ENCODE results near the gene SLC29A4. TPM values are rescaled to one million over a fixed set of nuclear protein-coding genes. Genes with fewer than 3 reads are reported as not detected.
"Not testable (repeated sequence)": the region's sequence is repeated elsewhere in the genome, so short reads cannot be mapped to it uniquely, and the experiment has no call there.

Gene SLC29A4
- polyA plus RNA-seq, 3 donors = 0.21 to 0.29 (median 0.26) TPM

- peak overlapping the region in 1 of 2 donors; percentile 27 for H3K4me3 Mint-ChIP-seq
- intact Hi-C loops (cut with micrococcal nuclease) = no loop called here
- no peak overlapping the region for H3K9ac ChIP-seq (ENCODE audit: insufficient read depth, low read length, poor library complexity, severe bottlenecking)
Observed at GRCh38 chr7:5248201-5248885, 34.4 kb upstream of the SLC29A4 start.

DNA sequence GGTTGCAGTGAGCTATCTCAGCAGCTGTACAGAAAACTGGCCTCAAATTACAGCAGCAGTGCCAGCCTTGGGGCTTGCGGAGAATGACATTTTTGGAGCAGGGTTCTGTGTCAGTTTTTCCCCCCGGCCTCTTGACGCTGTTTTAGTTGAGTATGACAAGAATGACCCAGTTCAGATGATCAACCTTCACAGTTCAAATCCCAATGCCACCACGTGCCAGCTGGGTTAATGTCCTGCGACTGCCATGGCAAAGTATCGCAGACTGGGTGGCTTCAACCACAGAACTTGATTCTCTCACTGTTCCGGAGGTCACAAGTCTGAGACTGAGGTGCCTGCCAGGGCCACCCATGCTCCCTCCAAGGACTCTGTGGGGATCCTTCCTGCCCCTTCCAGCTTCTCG, 32.0 kb upstream of the SLC29A4 start:
- H3K36me3 ChIP-seq (replicated peaks in 1 of 2; ENCODE audit: control insufficient read depth in 1 of 2, insufficient read depth in 2 of 2, low read length in 2 of 2); H3K27ac ChIP-seq (ENCODE audit: low read depth in 1 of 2, low read length in 2 of 2); H3K4me2 ChIP-seq (replicated peaks; ENCODE audit: extremely low read depth, low read length, poor library complexity, severe bottlenecking); H2AFZ ChIP-seq (ENCODE audit: insufficient read depth, low read depth, low read length, poor library complexity, severe bottlenecking); H3K9ac ChIP-seq (ENCODE audit: insufficient read depth, low read length, poor library complexity, severe bottlenecking); H4K20me1 ChIP-seq (ENCODE audit: insufficient read depth, low read length); DNase-seq; H3K36me3 Mint-ChIP-seq; H3K27me3 ChIP-seq (ENCODE audit: control insufficient read depth in 2 of 2, insufficient read depth in 2 of 2, low read length in 2 of 2); H3K9me3 ChIP-seq (replicated peaks in 1 of 2; ENCODE audit: control insufficient read depth in 1 of 2, insufficient read depth in 1 of 2, low read length in 2 of 2); H3K4me3 Mint-ChIP-seq; H3K79me2 ChIP-seq (ENCODE audit: insufficient read depth, low read length); H3K27me3 Mint-ChIP-seq (ENCODE audit: low read depth in 3 of 3); intact Hi-C loops (cut with micrococcal nuclease); H3K4me3 ChIP-seq (replicated peaks in 1 of 3; ENCODE audit: low read depth in 2 of 3, low read length in 3 of 3): not testable (repeated sequence)
- H3K4me1 ChIP-seq (ENCODE audit: control insufficient read depth in 1 of 2, insufficient read depth in 2 of 2, low read length in 2 of 2) = peaks cover 22 to 28% of the 10 kb centered on the region in 2 donors
- peaks cover 4 to 11% (median 9%) of the 10 kb centered on the region in 7 donors for H3K9me3 Mint-ChIP-seq
- 98% methylated on average over 8 of the region's 8 CpGs for WGBS (ENCODE audit: insufficient coverage)
- peaks cover 32% of the 10 kb centered on the region for H3K4me1 Mint-ChIP-seq
- peak overlapping the region in 1 of 7 donors; percentile 31 for H3K27ac Mint-ChIP-seq

More at GRCh38 chr7:5248201-5248885, 34.4 kb upstream of the SLC29A4 start:
- H3K79me2 ChIP-seq (ENCODE audit: insufficient read depth, low read length) = no peaks in the 10 kb centered on the region
- H3K9me3 ChIP-seq (replicated peaks in 1 of 2; ENCODE audit: control insufficient read depth in 1 of 2, insufficient read depth in 1 of 2, low read length in 2 of 2) = peaks cover 0 to 9% of the 10 kb centered on the region in 2 donors
- Mint-ChIP-seq H3K9me3 (peaks cover 2 to 12% (median 8%) of the 10 kb centered on the region in 7 donors), H3K4me1 (peaks cover 14% of the 10 kb centered on the region), H3K27ac (peak overlapping the region in 3 of 7 donors; percentile 5 to 56 (median 37)), H3K36me3 (peaks cover 0 to 4% of the 10 kb centered on the region in 2 donors), H3K27me3 (ENCODE audit: low read depth in 3 of 3) (peaks cover 0 to 4% (median 2%) of the 10 kb centered on the region in 3 donors)
- no peak overlapping the region for H3K4me2 ChIP-seq (replicated peaks; ENCODE audit: extremely low read depth, low read length, poor library complexity, severe bottlenecking)
- DNase-seq = peak in 1 of 3 donors; percentile 41
- H3K4me3 ChIP-seq (replicated peaks in 1 of 3; ENCODE audit: low read depth in 2 of 3, low read length in 3 of 3) = no peak overlapping the region
- TF ChIP-seq, protein P1, sequence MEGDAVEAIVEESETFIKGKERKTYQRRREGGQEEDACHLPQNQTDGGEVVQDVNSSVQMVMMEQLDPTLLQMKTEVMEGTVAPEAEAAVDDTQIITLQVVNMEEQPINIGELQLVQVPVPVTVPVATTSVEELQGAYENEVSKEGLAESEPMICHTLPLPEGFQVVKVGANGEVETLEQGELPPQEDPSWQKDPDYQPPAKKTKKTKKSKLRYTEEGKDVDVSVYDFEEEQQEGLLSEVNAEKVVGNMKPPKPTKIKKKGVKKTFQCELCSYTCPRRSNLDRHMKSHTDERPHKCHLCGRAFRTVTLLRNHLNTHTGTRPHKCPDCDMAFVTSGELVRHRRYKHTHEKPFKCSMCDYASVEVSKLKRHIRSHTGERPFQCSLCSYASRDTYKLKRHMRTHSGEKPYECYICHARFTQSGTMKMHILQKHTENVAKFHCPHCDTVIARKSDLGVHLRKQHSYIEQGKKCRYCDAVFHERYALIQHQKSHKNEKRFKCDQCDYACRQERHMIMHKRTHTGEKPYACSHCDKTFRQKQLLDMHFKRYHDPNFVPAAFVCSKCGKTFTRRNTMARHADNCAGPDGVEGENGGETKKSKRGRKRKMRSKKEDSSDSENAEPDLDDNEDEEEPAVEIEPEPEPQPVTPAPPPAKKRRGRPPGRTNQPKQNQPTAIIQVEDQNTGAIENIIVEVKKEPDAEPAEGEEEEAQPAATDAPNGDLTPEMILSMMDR (IDR thresholded peaks at IDR 0.05) = no peak
- no peak overlapping the region for H3K27ac ChIP-seq (ENCODE audit: low read depth in 1 of 2, low read length in 2 of 2)
- no peaks in the 10 kb centered on the region for H3K27me3 ChIP-seq (ENCODE audit: control insufficient read depth in 2 of 2, insufficient read depth in 2 of 2, low read length in 2 of 2)
- peaks cover 11 to 18% of the 10 kb centered on the region in 2 donors for H3K4me1 ChIP-seq (ENCODE audit: control insufficient read depth in 1 of 2, insufficient read depth in 2 of 2, low read length in 2 of 2)
- 61% methylated on average over 31 of the region's 31 CpGs for WGBS (ENCODE audit: insufficient coverage)
- no peaks in the 10 kb centered on the region for H3K36me3 ChIP-seq (replicated peaks in 1 of 2; ENCODE audit: control insufficient read depth in 1 of 2, insufficient read depth in 2 of 2, low read length in 2 of 2)
- H4K20me1 ChIP-seq (ENCODE audit: insufficient read depth, low read length) = no peaks in the 10 kb centered on the region
- peak overlapping the region; percentile 59 for H2AFZ ChIP-seq (ENCODE audit: insufficient read depth, low read depth, low read length, poor library complexity, severe bottlenecking)

- H3K4me3 Mint-ChIP-seq; H3K27ac ChIP-seq (ENCODE audit: low read depth in 1 of 2, low read length in 2 of 2); H3K27ac Mint-ChIP-seq; DNase-seq; H3K36me3 ChIP-seq (replicated peaks in 1 of 2; ENCODE audit: control insufficient read depth in 1 of 2, insufficient read depth in 2 of 2, low read length in 2 of 2); H3K79me2 ChIP-seq (ENCODE audit: insufficient read depth, low read length); intact Hi-C loops (cut with micrococcal nuclease); H3K9ac ChIP-seq (ENCODE audit: insufficient read depth, low read length, poor library complexity, severe bottlenecking); H3K4me2 ChIP-seq (replicated peaks; ENCODE audit: extremely low read depth, low read length, poor library complexity, severe bottlenecking); H3K27me3 ChIP-seq (ENCODE audit: control insufficient read depth in 2 of 2, insufficient read depth in 2 of 2, low read length in 2 of 2); H3K27me3 Mint-ChIP-seq (ENCODE audit: low read depth in 3 of 3); H3K9me3 ChIP-seq (replicated peaks in 1 of 2; ENCODE audit: control insufficient read depth in 1 of 2, insufficient read depth in 1 of 2, low read length in 2 of 2); H3K9me3 Mint-ChIP-seq; H2AFZ ChIP-seq (ENCODE audit: insufficient read depth, low read depth, low read length, poor library complexity, severe bottlenecking); H4K20me1 ChIP-seq (ENCODE audit: insufficient read depth, low read length); H3K36me3 Mint-ChIP-seq; H3K4me3 ChIP-seq (replicated peaks in 1 of 3; ENCODE audit: low read depth in 2 of 3, low read length in 3 of 3): not testable (repeated sequence)
- 93% methylated on average over 10 of the region's 14 CpGs for WGBS (ENCODE audit: insufficient coverage)
- H3K4me1 ChIP-seq (ENCODE audit: control insufficient read depth in 1 of 2, insufficient read depth in 2 of 2, low read length in 2 of 2) = peaks cover 16 to 26% of the 10 kb centered on the region in 2 donors
- H3K4me1 Mint-ChIP-seq = peaks cover 29% of the 10 kb centered on the region
Observed at GRCh38 chr7:5253529-5253928, 29.2 kb upstream of the SLC29A4 start.

GRCh38 chr7:5254371-5254770, 28.4 kb upstream of the SLC29A4 start:
- H3K9me3 ChIP-seq (replicated peaks in 1 of 2; ENCODE audit: control insufficient read depth in 1 of 2, insufficient read depth in 1 of 2, low read length in 2 of 2); H3K27me3 Mint-ChIP-seq (ENCODE audit: low read depth in 3 of 3); H3K36me3 Mint-ChIP-seq; H3K9me3 Mint-ChIP-seq; H4K20me1 ChIP-seq (ENCODE audit: insufficient read depth, low read length); intact Hi-C loops (cut with micrococcal nuclease); H3K27me3 ChIP-seq (ENCODE audit: control insufficient read depth in 2 of 2, insufficient read depth in 2 of 2, low read length in 2 of 2); H3K4me3 ChIP-seq (replicated peaks in 1 of 3; ENCODE audit: low read depth in 2 of 3, low read length in 3 of 3); H2AFZ ChIP-seq (ENCODE audit: insufficient read depth, low read depth, low read length, poor library complexity, severe bottlenecking); H3K9ac ChIP-seq (ENCODE audit: insufficient read depth, low read length, poor library complexity, severe bottlenecking); H3K36me3 ChIP-seq (replicated peaks in 1 of 2; ENCODE audit: control insufficient read depth in 1 of 2, insufficient read depth in 2 of 2, low read length in 2 of 2); H3K79me2 ChIP-seq (ENCODE audit: insufficient read depth, low read length); H3K27ac ChIP-seq (ENCODE audit: low read depth in 1 of 2, low read length in 2 of 2); H3K4me2 ChIP-seq (replicated peaks; ENCODE audit: extremely low read depth, low read length, poor library complexity, severe bottlenecking): not testable (repeated sequence)
- DNase-seq = peak in 1 of 3 donors; percentile 20
- H3K27ac Mint-ChIP-seq = peak overlapping the region in 4 of 7 donors; percentile 36 to 64 (median 48)
- peaks cover 22% of the 10 kb centered on the region for H3K4me1 Mint-ChIP-seq
- 0% methylated on average over 4 of the region's 9 CpGs for WGBS (ENCODE audit: insufficient coverage)
- H3K4me3 Mint-ChIP-seq = peak overlapping the region in 1 of 2 donors; percentile 55
- H3K4me1 ChIP-seq (ENCODE audit: control insufficient read depth in 1 of 2, insufficient read depth in 2 of 2, low read length in 2 of 2) = peaks cover 11 to 17% of the 10 kb centered on the region in 2 donors
